EH (cell line): Measurements from ENCODE around the gene CD69.
"Not testable (repeated sequence)": the region's sequence is repeated elsewhere in the genome, so short reads cannot be mapped to it uniquely, and the experiment has no call there.

ENCODE experiments used
- DNase-seq: peaks from one replicate; pipeline ENCODE4 v3.0.0-alpha.2; 2015; ENCODE audit warnings: low read depth

The CD69 gene

GRCh38 chr12:9718968-9719367, 41.7 kb downstream of the CD69 start:
- DNase-seq, result no peak

GRCh38 chr12:9717070-9717925, 43.4 kb downstream of the CD69 start:
- DNase-seq, result no peak

- not testable (repeated sequence) for DNase-seq
Measured at GRCh38 chr12:9713032-9713558, 47.6 kb downstream of the CD69 start.

GRCh38 chr12:9711664-9712063, 49.0 kb downstream of the CD69 start:
- DNase-seq, result peak; percentile 53

- no peak for DNase-seq
Measured at GRCh38 chr12:9710584-9711375, 49.9 kb downstream of the CD69 start.

- DNase-seq, result no peak
Measured at GRCh38 chr12:9708853-9709252, 51.8 kb downstream of the CD69 start.

GRCh38 chr12:9707864-9708808, 52.6 kb downstream of the CD69 start:
- DNase-seq, result peak; percentile 67

GRCh38 chr12:9707356-9707755, 53.3 kb downstream of the CD69 start:
- DNase-seq, result no peak

- no peak for DNase-seq
Measured at GRCh38 chr12:9706086-9706685, 54.5 kb downstream of the CD69 start.

GRCh38 chr12:9704561-9704960, 56.1 kb downstream of the CD69 start:
- DNase-seq, result not testable (repeated sequence)
